Measurements from ENCODE around the gene POLR2F.
A peak's percentile ranks its signal among the peaks of the same experiment; 100 is the strongest.

Gene POLR2F

GRCh38 chr22:37953437-37954179, at the start of gene POLR2F, which contains the start of gene C22orf23:
TSS of gene POLR2F (plus strand) at chr22:37953699. CDS start at chr22:37953788, 89 bp downstream.
TSS of gene C22orf23 (minus strand) at chr22:37953601. CDS start at chr22:37953149, 452 bp downstream.
- FAIRE-seq (peak; percentile 62), DNase-seq (ENCODE audit: insufficient read length, low spot score) (peak; percentile 98)

- peak; percentile 94 for FAIRE-seq
- DNase-seq (ENCODE audit: insufficient read length, low spot score) = peak; percentile 91
Measured at GRCh38 chr22:37904572-37905533, 48.6 kb upstream of the POLR2F start.

- peak; percentile 65 for DNase-seq (ENCODE audit: insufficient read length, low spot score)
- no peak for FAIRE-seq
Measured at GRCh38 chr22:37905534-37906363, 47.8 kb upstream of the POLR2F start, which contains the start of gene MICALL1. TSS of gene MICALL1 (plus strand) at chr22:37906297. CDS start at chr22:37906423, 126 bp downstream.

GRCh38 chr22:37906364-37907008, 47.0 kb upstream of the POLR2F start:
- FAIRE-seq (no peak), DNase-seq (ENCODE audit: insufficient read length, low spot score) (peak; percentile 28)

- DNase-seq (ENCODE audit: insufficient read length, low spot score) (no peak), FAIRE-seq (no peak)
Measured at GRCh38 chr22:37907036-37907954, 46.2 kb upstream of the POLR2F start.

GRCh38 chr22:37909766-37910165, 43.7 kb upstream of the POLR2F start:
- FAIRE-seq (no peak), DNase-seq (ENCODE audit: insufficient read length, low spot score) (no peak)

- DNase-seq (ENCODE audit: insufficient read length, low spot score) (no peak), FAIRE-seq (no peak)
Measured at GRCh38 chr22:37910890-37911672, 42.4 kb upstream of the POLR2F start.

GRCh38 chr22:37911697-37912096, 41.8 kb upstream of the POLR2F start:
- FAIRE-seq (no peak), DNase-seq (ENCODE audit: insufficient read length, low spot score) (no peak)

GRCh38 chr22:37912171-37912570, 41.3 kb upstream of the POLR2F start:
- FAIRE-seq (no peak), DNase-seq (ENCODE audit: insufficient read length, low spot score) (no peak)

GRCh38 chr22:37913233-37913721, 40.2 kb upstream of the POLR2F start:
- no peak for FAIRE-seq
- DNase-seq (ENCODE audit: insufficient read length, low spot score) = no peak

GRCh38 chr22:37916311-37916710, 37.2 kb upstream of the POLR2F start:
- DNase-seq (ENCODE audit: insufficient read length, low spot score) (no peak), FAIRE-seq (no peak)

GRCh38 chr22:37917874-37918548, 35.5 kb upstream of the POLR2F start:
- FAIRE-seq = no peak

GRCh38 chr22:37918580-37919270, 34.8 kb upstream of the POLR2F start:
- DNase-seq (ENCODE audit: insufficient read length, low spot score) (no peak), FAIRE-seq (no peak)

More at GRCh38 chr22:37917874-37918548, 35.5 kb upstream of the POLR2F start:
- no peak for DNase-seq (ENCODE audit: insufficient read length, low spot score)

- FAIRE-seq = no peak
- DNase-seq (ENCODE audit: insufficient read length, low spot score) = no peak
Measured at GRCh38 chr22:37920126-37920525, 33.4 kb upstream of the POLR2F start.

GRCh38 chr22:37922191-37922590, 31.3 kb upstream of the POLR2F start:
- DNase-seq (ENCODE audit: insufficient read length, low spot score) = no peak
- FAIRE-seq = no peak

- no peak for FAIRE-seq
- no peak for DNase-seq (ENCODE audit: insufficient read length, low spot score)
Measured at GRCh38 chr22:37923927-37924326, 29.6 kb upstream of the POLR2F start.
